ENCODE data around the gene ANKRD42.

ANKRD42 gene

GRCh38 chr11:83168756-83169155 lies 24.8 kb upstream of the ANKRD42 start:
- H2AFZ ChIP-seq (ENCODE audit: low read depth, low read length), result no peak overlapping the region
- over 99% methylated on average over 5 of the region's 5 CpGs for WGBS
- no peak overlapping the region for H3K18ac ChIP-seq (ENCODE audit: low read depth in 1 of 2, low read length in 2 of 2)
- no peak overlapping the region for H2BK120ac ChIP-seq (ENCODE audit: low read depth, low read length)
- H3K27me3 ChIP-seq (ENCODE audit: control insufficient read depth in 1 of 2, insufficient read depth in 1 of 2, low read length in 2 of 2), result no peaks in the 10 kb centered on the region
- H3K36me3 ChIP-seq (ENCODE audit: control insufficient read depth in 1 of 2, insufficient read depth in 2 of 2, low read depth in 1 of 2, low read length in 2 of 2), result peaks cover 21 to 92% of the 10 kb centered on the region in 2 experiments
- H4K8ac ChIP-seq (ENCODE audit: low read length), result no peak overlapping the region
- no peak overlapping the region for H2BK12ac ChIP-seq (ENCODE audit: low read length in 2 of 2)
- H2BK5ac ChIP-seq (ENCODE audit: low read depth, low read length, poor library complexity, severe bottlenecking), result no peak overlapping the region
- no peak overlapping the region for H3K23ac ChIP-seq (ENCODE audit: low read length in 2 of 2)
- H2AK5ac ChIP-seq (ENCODE audit: low read length, severe bottlenecking), result no peak overlapping the region
- H3K4ac ChIP-seq (ENCODE audit: low read depth in 1 of 2, low read length in 2 of 2), result no peak overlapping the region
- peaks cover 6% of the 10 kb centered on the region for H3K79me1 ChIP-seq (replicated peaks; ENCODE audit: low read length, poor library complexity, severe bottlenecking)
- H3K4me3 ChIP-seq (ENCODE audit: insufficient read depth in 1 of 2, low read depth in 1 of 2, low read length in 2 of 2), result no peak overlapping the region
- peaks cover 6% of the 10 kb centered on the region for H3K4me1 ChIP-seq (ENCODE audit: control insufficient read depth, insufficient read depth, low read depth, low read length)
- H3K9me3 ChIP-seq (ENCODE audit: control insufficient read depth, low read length), result no peaks in the 10 kb centered on the region
- no peak overlapping the region for H3K27ac ChIP-seq (ENCODE audit: low read length, poor library complexity, severe bottlenecking)
- no peak overlapping the region for H4K91ac ChIP-seq (ENCODE audit: low read length)
- H3K4me2 ChIP-seq (ENCODE audit: low read length, poor library complexity, severe bottlenecking), result no peak overlapping the region
- no peak overlapping the region for H3K14ac ChIP-seq (ENCODE audit: low read length in 2 of 2)
- H2BK15ac ChIP-seq (ENCODE audit: low read depth, poor library complexity, severe bottlenecking), result no peak overlapping the region
- no peak for DNase-seq
- no peak overlapping the region for H3K9ac ChIP-seq (ENCODE audit: low read length)

- no peaks in the 10 kb centered on the region for H3K9me3 ChIP-seq (ENCODE audit: control insufficient read depth, low read length)
- WGBS, result no CpG with 5 or more reads among the region's 2 CpGs
- no peak for DNase-seq
- no peak overlapping the region for H3K27ac ChIP-seq (ENCODE audit: low read length, poor library complexity, severe bottlenecking)
- H2AFZ ChIP-seq (ENCODE audit: low read depth, low read length), result no peak overlapping the region
- no peak overlapping the region for H4K8ac ChIP-seq (ENCODE audit: low read length)
- H4K91ac ChIP-seq (ENCODE audit: low read length), result no peak overlapping the region
- no peak overlapping the region for H3K14ac ChIP-seq (ENCODE audit: low read length in 2 of 2)
- peak overlapping the region in 1 of 2 experiments; percentile 44 for H3K4me3 ChIP-seq (ENCODE audit: insufficient read depth in 1 of 2, low read depth in 1 of 2, low read length in 2 of 2)
- H3K18ac ChIP-seq (ENCODE audit: low read depth in 1 of 2, low read length in 2 of 2), result no peak overlapping the region
- no peak overlapping the region for H2BK120ac ChIP-seq (ENCODE audit: low read depth, low read length)
- H3K4me2 ChIP-seq (ENCODE audit: low read length, poor library complexity, severe bottlenecking), result no peak overlapping the region
- peaks cover 6% of the 10 kb centered on the region for H3K79me1 ChIP-seq (replicated peaks; ENCODE audit: low read length, poor library complexity, severe bottlenecking)
- peaks cover 26 to 91% of the 10 kb centered on the region in 2 experiments for H3K36me3 ChIP-seq (ENCODE audit: control insufficient read depth in 1 of 2, insufficient read depth in 2 of 2, low read depth in 1 of 2, low read length in 2 of 2)
- H3K23ac ChIP-seq (ENCODE audit: low read length in 2 of 2), result no peak overlapping the region
- no peak overlapping the region for H2AK5ac ChIP-seq (ENCODE audit: low read length, severe bottlenecking)
- no peak overlapping the region for H2BK15ac ChIP-seq (ENCODE audit: low read depth, poor library complexity, severe bottlenecking)
- peak overlapping the region; percentile 36 for H3K9ac ChIP-seq (ENCODE audit: low read length)
- H3K4me1 ChIP-seq (ENCODE audit: control insufficient read depth, insufficient read depth, low read depth, low read length), result peaks cover 7% of the 10 kb centered on the region
- no peak overlapping the region for H2BK5ac ChIP-seq (ENCODE audit: low read depth, low read length, poor library complexity, severe bottlenecking)
- no peaks in the 10 kb centered on the region for H3K27me3 ChIP-seq (ENCODE audit: control insufficient read depth in 1 of 2, insufficient read depth in 1 of 2, low read length in 2 of 2)
- H2BK12ac ChIP-seq (ENCODE audit: low read length in 2 of 2), result no peak overlapping the region
- no peak overlapping the region for H3K4ac ChIP-seq (ENCODE audit: low read depth in 1 of 2, low read length in 2 of 2)
Observed at GRCh38 chr11:83170865-83171264, 22.6 kb upstream of the ANKRD42 start.

- H3K36me3 ChIP-seq (ENCODE audit: control insufficient read depth in 1 of 2, insufficient read depth in 2 of 2, low read depth in 1 of 2, low read length in 2 of 2), result peaks cover 26 to 87% of the 10 kb centered on the region in 2 experiments
- no peak overlapping the region for H3K4me2 ChIP-seq (ENCODE audit: low read length, poor library complexity, severe bottlenecking)
- H3K4ac ChIP-seq (ENCODE audit: low read depth in 1 of 2, low read length in 2 of 2), result no peak overlapping the region
- H3K9ac ChIP-seq (ENCODE audit: low read length), result no peak overlapping the region
- H3K79me1 ChIP-seq (replicated peaks; ENCODE audit: low read length, poor library complexity, severe bottlenecking), result peaks cover 6% of the 10 kb centered on the region
- no peak overlapping the region for H4K8ac ChIP-seq (ENCODE audit: low read length)
- H3K4me3 ChIP-seq (ENCODE audit: insufficient read depth in 1 of 2, low read depth in 1 of 2, low read length in 2 of 2), result no peak overlapping the region
- H3K18ac ChIP-seq (ENCODE audit: low read depth in 1 of 2, low read length in 2 of 2), result no peak overlapping the region
- no peak overlapping the region for H2BK120ac ChIP-seq (ENCODE audit: low read depth, low read length)
- H4K91ac ChIP-seq (ENCODE audit: low read length), result no peak overlapping the region
- H2AK5ac ChIP-seq (ENCODE audit: low read length, severe bottlenecking), result no peak overlapping the region
- no peak overlapping the region for H3K27ac ChIP-seq (ENCODE audit: low read length, poor library complexity, severe bottlenecking)
- no peak overlapping the region for H2AFZ ChIP-seq (ENCODE audit: low read depth, low read length)
- 98% methylated on average over 3 of the region's 4 CpGs for WGBS
- DNase-seq, result no peak
- no peaks in the 10 kb centered on the region for H3K27me3 ChIP-seq (ENCODE audit: control insufficient read depth in 1 of 2, insufficient read depth in 1 of 2, low read length in 2 of 2)
- H3K23ac ChIP-seq (ENCODE audit: low read length in 2 of 2), result no peak overlapping the region
- no peak overlapping the region for H3K14ac ChIP-seq (ENCODE audit: low read length in 2 of 2)
- no peak overlapping the region for H2BK12ac ChIP-seq (ENCODE audit: low read length in 2 of 2)
- H3K9me3 ChIP-seq (ENCODE audit: control insufficient read depth, low read length), result no peaks in the 10 kb centered on the region
- H2BK5ac ChIP-seq (ENCODE audit: low read depth, low read length, poor library complexity, severe bottlenecking), result no peak overlapping the region
- no peak overlapping the region for H2BK15ac ChIP-seq (ENCODE audit: low read depth, poor library complexity, severe bottlenecking)
- peaks cover 7% of the 10 kb centered on the region for H3K4me1 ChIP-seq (ENCODE audit: control insufficient read depth, insufficient read depth, low read depth, low read length)
Observed at GRCh38 chr11:83172551-83172950, 21.0 kb upstream of the ANKRD42 start.

- Histone ChIP-seq H3K4me3 (ENCODE audit: insufficient read depth in 1 of 2, low read depth in 1 of 2, low read length in 2 of 2) (no peak overlapping the region), H3K79me1 (replicated peaks; ENCODE audit: low read length, poor library complexity, severe bottlenecking) (no peaks in the 10 kb centered on the region), H3K18ac (ENCODE audit: low read depth in 1 of 2, low read length in 2 of 2) (no peak overlapping the region), H3K9me3 (ENCODE audit: control insufficient read depth, low read length) (no peaks in the 10 kb centered on the region), H3K23ac (ENCODE audit: low read length in 2 of 2) (no peak overlapping the region), H2AK5ac (ENCODE audit: low read length, severe bottlenecking) (no peak overlapping the region), H2BK120ac (ENCODE audit: low read depth, low read length) (no peak overlapping the region), H3K14ac (ENCODE audit: low read length in 2 of 2) (no peak overlapping the region), H2BK12ac (ENCODE audit: low read length in 2 of 2) (no peak overlapping the region), H2BK15ac (ENCODE audit: low read depth, poor library complexity, severe bottlenecking) (no peak overlapping the region), H3K36me3 (ENCODE audit: control insufficient read depth in 1 of 2, insufficient read depth in 2 of 2, low read depth in 1 of 2, low read length in 2 of 2) (peaks cover 25 to 86% of the 10 kb centered on the region in 2 experiments), H3K4me2 (ENCODE audit: low read length, poor library complexity, severe bottlenecking) (no peak overlapping the region), H3K4me1 (ENCODE audit: control insufficient read depth, insufficient read depth, low read depth, low read length) (peaks cover 7% of the 10 kb centered on the region), H3K27ac (ENCODE audit: low read length, poor library complexity, severe bottlenecking) (no peak overlapping the region), H3K27me3 (ENCODE audit: control insufficient read depth in 1 of 2, insufficient read depth in 1 of 2, low read length in 2 of 2) (no peaks in the 10 kb centered on the region), H2AFZ (ENCODE audit: low read depth, low read length) (no peak overlapping the region), H3K9ac (ENCODE audit: low read length) (no peak overlapping the region), H2BK5ac (ENCODE audit: low read depth, low read length, poor library complexity, severe bottlenecking) (no peak overlapping the region), H4K91ac (ENCODE audit: low read length) (no peak overlapping the region), H4K8ac (ENCODE audit: low read length) (no peak overlapping the region), H3K4ac (ENCODE audit: low read depth in 1 of 2, low read length in 2 of 2) (no peak overlapping the region)
- DNase-seq, result no peak
Observed at GRCh38 chr11:83174008-83174407, 19.5 kb upstream of the ANKRD42 start.
